HepG2 (cell line): ENCODE data around the gene KDM8. TPM values are rescaled to one million over a fixed set of nuclear protein-coding genes. Genes with fewer than 3 reads are reported as not detected.
A peak's percentile ranks its signal among the peaks of the same experiment; 100 is the strongest.

Experiments
- ATAC-seq: fragments of 200-7000 bp; cut with Tn5 transposase; 3 replicates; pipeline ENCODE4 v1.9.1; 2020; ENCODE audit warnings: mild to moderate bottlenecking, moderate library complexity
- BruUV-seq: library from RNA; stranded (reverse); fragments of 400-500 nt; replicated peaks from 2 replicates; lab custom pipeline; 2021; lab: Mats Ljungman, UMichigan
- CTCF ChIA-PET: fragments of 300-600 bp; formaldehyde crosslinking; extraction: SDS; loops from one replicate; lab custom pipeline; 2021; ENCODE audit warnings: low total read pairs, inconsistent platforms, low intra/inter-chr PET ratio; lab: Yijun Ruan, JAX
- POLR2A ChIA-PET: fragments of 350-600 bp; sonication (Branson Sonifier 250); formaldehyde crosslinking; loops from one replicate; lab custom pipeline; 2020; ENCODE audit warnings: antibody characterized with exemption, inconsistent platforms; lab: Yijun Ruan, JAX
- DNase-seq: peaks from one replicate; pipeline ENCODE4 v3.0.0-alpha.2; 2015; ENCODE audit warnings: low spot score
- FAIRE-seq: peaks from 3 replicates; lab custom pipeline; 2011; peaks lifted over from hg19 to GRCh38; lab: Jason Lieb, UNC
- H2AFZ ChIP-seq: one replicate; pipeline ENCODE4 v1.6.1; 2011; ENCODE audit warnings: low read length, inconsistent platforms
- H3K27ac ChIP-seq: fragments of 300-600 bp; 3 replicates; pipeline ENCODE4 v1.8.0; 2011; ENCODE audit warnings: mixed run types, mild to moderate bottlenecking, mixed read lengths, low read length, inconsistent platforms; ENCODE audit not compliant: insufficient read depth; ENCODE audit errors: extremely low read length
- H3K27me3 ChIP-seq, 2 experiments: fragments of 200-600 bp in 1 of 2; 2 replicates in 1 of 2; 3 replicates in 1 of 2; pipeline versions ENCODE4 v1.6.0 to v1.8.0; 2011; ENCODE audit warnings: low read length in 2 of 2, mild to moderate bottlenecking in 2 of 2, moderate library complexity in 2 of 2, inconsistent platforms in 1 of 2; ENCODE audit not compliant: insufficient read depth in 2 of 2, control insufficient read depth in 1 of 2
- H3K36me3 ChIP-seq, 2 experiments: fragments of 200-600 bp in 1 of 2; replicated peaks in 1 of 2; 2 replicates in 1 of 2; 3 replicates in 1 of 2; pipeline versions ENCODE4 v1.5.1 to v1.8.0; 2011; ENCODE audit warnings: low read length in 2 of 2, inconsistent platforms in 1 of 2; ENCODE audit not compliant: insufficient read depth in 2 of 2, control insufficient read depth in 1 of 2
- H3K4me1 ChIP-seq: 2 replicates; pipeline ENCODE4 v1.5.1; 2012; ENCODE audit warnings: low read length, inconsistent platforms; ENCODE audit not compliant: insufficient read depth
- H3K4me2 ChIP-seq: 2 replicates; pipeline ENCODE4 v1.6.0; 2011; ENCODE audit warnings: low read depth, low read length, inconsistent platforms
- H3K4me3 ChIP-seq, 3 experiments: fragments of 200-600 bp in 1 of 3; sonication (generic), shearing (Covaris generic) in 1 of 3; replicated peaks in 1 of 3; 2 replicates each; pipeline ENCODE4 v1.5.1; 2011 to 2016; ENCODE audit warnings: low read length in 3 of 3, inconsistent platforms in 2 of 3, low read depth in 2 of 3, mild to moderate bottlenecking in 2 of 3, control low read depth in 1 of 3, mixed read lengths in 1 of 3; ENCODE audit not compliant: insufficient read depth in 1 of 3
- H3K79me2 ChIP-seq: one replicate; pipeline ENCODE4 v1.6.1; 2011; ENCODE audit warnings: low read length, inconsistent platforms; ENCODE audit not compliant: insufficient read depth
- H3K9ac ChIP-seq: 2 replicates; pipeline ENCODE4 v1.6.0; 2011; ENCODE audit warnings: mild to moderate bottlenecking, low read depth, low read length, inconsistent platforms; ENCODE audit not compliant: insufficient read depth
- H3K9me3 ChIP-seq: 2 replicates; pipeline ENCODE4 v1.5.1; 2012; ENCODE audit warnings: mild to moderate bottlenecking, low read length
- H4K20me1 ChIP-seq: 2 replicates; pipeline ENCODE4 v1.6.0; 2011; ENCODE audit warnings: inconsistent platforms, mild to moderate bottlenecking, low read length, moderate library complexity; ENCODE audit not compliant: insufficient read depth
- GTF2F1 ChIP-seq: fragments of 150-350 bp; IDR thresholded peaks from 2 replicates; pipeline ENCODE4 v1.6.1; 2014; ENCODE audit warnings: low read length
- HNRNPK ChIP-seq: fragments of 200-400 bp; formaldehyde crosslinking; IDR thresholded peaks from 2 replicates; pipeline ENCODE4 v1.6.1; 2018; ENCODE audit warnings: low read length, low read depth, moderate library complexity, mild to moderate bottlenecking; ENCODE audit not compliant: poor library complexity, severe bottlenecking
- KAT2B ChIP-seq: fragments of 150-350 bp; IDR thresholded peaks from 2 replicates; pipeline ENCODE4 v1.6.1; 2014; ENCODE audit warnings: low read depth, low read length, borderline replicate concordance
- PCBP1 ChIP-seq: fragments of 200-400 bp; formaldehyde crosslinking; IDR thresholded peaks from 2 replicates; pipeline ENCODE4 v1.6.1; 2017; ENCODE audit warnings: mild to moderate bottlenecking, low read depth, low read length, borderline replicate concordance
- RARG ChIP-seq: sonication (generic); formaldehyde crosslinking; IDR thresholded peaks from 2 replicates; pipeline ENCODE4 v1.4.0; 2020; ENCODE audit warnings: low read depth, mild to moderate bottlenecking, missing genetic modification reagents
- SMARCE1 ChIP-seq: fragments of 450-650 bp; IDR thresholded peaks from 2 replicates; pipeline ENCODE4 v1.6.1; 2017; ENCODE audit warnings: borderline replicate concordance
- STAG1 ChIP-seq: sonication (generic); formaldehyde crosslinking; IDR thresholded peaks from 2 replicates; pipeline ENCODE4 v1.4.0; 2020; ENCODE audit warnings: missing genetic modification reagents
- TBX3 ChIP-seq: fragments of 450-650 bp; IDR thresholded peaks from 2 replicates; pipeline ENCODE4 v1.6.1; 2017; ENCODE audit warnings: antibody characterized with exemption, mild to moderate bottlenecking, inconsistent platforms, borderline replicate concordance
- ZC3H13 ChIP-seq: sonication (generic); formaldehyde crosslinking; IDR thresholded peaks from 2 replicates; pipeline ENCODE4 v1.8.1; 2023; ENCODE audit warnings: mild to moderate bottlenecking, missing genetic modification reagents, moderate library complexity
- ZNF441 ChIP-seq: sonication (generic); formaldehyde crosslinking; IDR thresholded peaks from 2 replicates; pipeline ENCODE4 v1.7.0; 2021; ENCODE audit warnings: missing genetic modification reagents, borderline replicate concordance
- WGBS: methylation state at CpG from one replicate; pipeline ENCODE4 v1.1.6; 2017; ENCODE audit warnings: low lambda C conversion rate; 5-methylcytosine and 5-hydroxymethylcytosine counted together
- in situ Hi-C: cut with HindIII; loops from 2 replicates; pipeline ENCODE4 v1.10.0; 2017; ENCODE audit warnings: low pct_unique_long_range_greater_than_20kb; ENCODE audit not compliant: extremely low pct_ligation_motif_present
- intact Hi-C: fragments of 100-400 bp; cut with micrococcal nuclease; formaldehyde crosslinking; loops from one replicate; pipeline ENCODE4 v1.10.0; 2022; ENCODE audit not compliant: unreplicated experiment
- polyA plus RNA-seq, 8 experiments: library from polyadenylated mRNA; depleted of rRNA in 3 of 8; stranded (reverse) in 7 of 8; unstranded in 1 of 8; fragments of >200 nt; fragmentation: Illumina TruSeq in 4 of 8; extraction: Trizol in 4 of 8; gene quantifications; 2 replicates each; pipeline versions ENCODE4 v1.2.1 to v1.2.3, GENCODE V29; 2011 to 2016; ENCODE audit warnings: low read depth in 4 of 8, missing spikeins in 1 of 8, mixed read lengths in 1 of 8; ENCODE audit not compliant: insufficient read depth in 1 of 8
- total RNA-seq, 5 experiments: library from RNA; depleted of rRNA; stranded (reverse); fragments of >200 nt; fragmentation: Illumina TruSeq; extraction: Trizol; gene quantifications; 2 replicates each; pipeline ENCODE4 v1.2.3, GENCODE V29; 2016; ENCODE audit warnings: low read depth in 1 of 5

KDM8 gene
- total and polyA plus RNA-seq, 2 of the 13 experiments (the other 11 are each of a cell fraction or from before 2014, with no cell fraction given) = 3.3 to 8.6 TPM

GRCh38 chr16:27185776-27186130, 17.6 kb upstream of the KDM8 start (continued):
- TF ChIP-seq KAT2B (no peak), TBX3 (no peak), RARG (no peak), GTF2F1 (no peak), STAG1 (CRISPR knock-in tag) (no peak), ZC3H13 (no peak), PCBP1 (no peak), ZNF441 (no peak)

GRCh38 chr16:27188633-27189032, 14.7 kb upstream of the KDM8 start:
- TF ChIP-seq SMARCE1 = no peak
- peak; percentile 90 for TF ChIP-seq HNRNPK
- TF ChIP-seq, all 625 proteins: peak for 1
- no peak overlapping the region for H3K9ac ChIP-seq
- in situ Hi-C loops (no loop called here), intact Hi-C loops (no loop called here)
- no peak overlapping the region for H3K4me3 ChIP-seq
- no peak overlapping the region for H2AFZ ChIP-seq
- ChIA-PET POLR2A (interaction anchor here (5.9 kb wide), 1 partner anchor 16 kb away, joined by 34 read pairs; the partner anchor contains the start of gene KDM8), CTCF (no interaction called here)
- H3K4me1 ChIP-seq = peaks cover 14% of the 10 kb centered on the region
- 78% methylated on average over 2 of the region's 2 CpGs for WGBS
- H3K79me2 ChIP-seq = no peaks in the 10 kb centered on the region
- H3K9me3 ChIP-seq = no peaks in the 10 kb centered on the region
- H3K27me3 ChIP-seq = peaks cover 0 to 8% of the 10 kb centered on the region in 2 experiments; a peak in 2 of 5 replicates
- no peaks in the 10 kb centered on the region for H3K36me3 ChIP-seq
- no peaks in the 10 kb centered on the region for H4K20me1 ChIP-seq
- no peak for FAIRE-seq
- no peak for DNase-seq
- H3K4me2 ChIP-seq = no peak overlapping the region
- BruUV-seq = no TSS peak
- ATAC-seq = no peak
- H3K27ac ChIP-seq = no peak overlapping the region
